Peyer's patch (tissue), 4 donors: ENCODE measurements around the gene PDXP. TPM values are rescaled to one million over a fixed set of nuclear protein-coding genes. Genes with fewer than 3 reads are reported as not detected.

Experiments
- DNase-seq, 3 donors: peaks; one replicate each; pipeline ENCODE4 v3.0.0-alpha.2; 2017 to 2019
- H3K27ac ChIP-seq, 4 donors: fragments of 200-600 bp; sonication (generic); one replicate each; pipeline ENCODE4 v1.5.1; 2016 to 2019
- H3K27me3 ChIP-seq, 2 donors: fragments of 200-600 bp; sonication (generic); one replicate each; pipeline ENCODE4 v1.5.1; 2019
- H3K36me3 ChIP-seq, 3 donors: fragments of 200-600 bp; sonication (generic); one replicate each; pipeline ENCODE4 v1.5.1; 2016 to 2019
- H3K4me1 ChIP-seq, 4 donors: fragments of 200-600 bp; sonication (generic); one replicate each; pipeline ENCODE4 v1.5.1; 2016 to 2019
- H3K4me3 ChIP-seq, 4 donors: fragments of 200-600 bp; sonication (generic); 1 replicate in 3 of 4; 2 replicates in 1 of 4; pipeline ENCODE4 v1.5.1; 2016 to 2019; ENCODE audit warnings: mild to moderate bottlenecking in 1 of 4
- H3K9me3 ChIP-seq, 4 donors: fragments of 200-600 bp; sonication (generic); one replicate each; pipeline ENCODE4 v1.5.1; 2016 to 2019; ENCODE audit warnings: mild to moderate bottlenecking in 1 of 4
- POLR2A ChIP-seq, 2 donors: fragments of 450-650 bp; IDR thresholded peaks; one replicate each; pipeline ENCODE4 v1.5.1; 2017; ENCODE audit warnings: antibody characterized with exemption in 2 of 2, mild to moderate bottlenecking in 2 of 2, moderate library complexity in 2 of 2
- total RNA-seq, 4 donors: library from RNA; depleted of rRNA; stranded (reverse); fragments of >200 nt; gene quantifications; one replicate each; pipeline ENCODE4 v1.1.0, GENCODE V29; 2016
- TF ChIP-seq, protein P1 (sequence below), 6 experiments: fragments of 450-650 bp in 4 of 6; fragments of 200-600 bp in 2 of 6; sonication (generic) in 1 of 6; IDR thresholded peaks; one replicate each; pipeline ENCODE4 v1.5.1; 2017 to 2019; ENCODE audit warnings: antibody characterized with exemption in 6 of 6, mild to moderate bottlenecking in 3 of 6, moderate library complexity in 1 of 6

Gene PDXP
- total RNA-seq, 4 donors from 2014 or later = 19.0 to 146 (median 111) TPM

DNA sequence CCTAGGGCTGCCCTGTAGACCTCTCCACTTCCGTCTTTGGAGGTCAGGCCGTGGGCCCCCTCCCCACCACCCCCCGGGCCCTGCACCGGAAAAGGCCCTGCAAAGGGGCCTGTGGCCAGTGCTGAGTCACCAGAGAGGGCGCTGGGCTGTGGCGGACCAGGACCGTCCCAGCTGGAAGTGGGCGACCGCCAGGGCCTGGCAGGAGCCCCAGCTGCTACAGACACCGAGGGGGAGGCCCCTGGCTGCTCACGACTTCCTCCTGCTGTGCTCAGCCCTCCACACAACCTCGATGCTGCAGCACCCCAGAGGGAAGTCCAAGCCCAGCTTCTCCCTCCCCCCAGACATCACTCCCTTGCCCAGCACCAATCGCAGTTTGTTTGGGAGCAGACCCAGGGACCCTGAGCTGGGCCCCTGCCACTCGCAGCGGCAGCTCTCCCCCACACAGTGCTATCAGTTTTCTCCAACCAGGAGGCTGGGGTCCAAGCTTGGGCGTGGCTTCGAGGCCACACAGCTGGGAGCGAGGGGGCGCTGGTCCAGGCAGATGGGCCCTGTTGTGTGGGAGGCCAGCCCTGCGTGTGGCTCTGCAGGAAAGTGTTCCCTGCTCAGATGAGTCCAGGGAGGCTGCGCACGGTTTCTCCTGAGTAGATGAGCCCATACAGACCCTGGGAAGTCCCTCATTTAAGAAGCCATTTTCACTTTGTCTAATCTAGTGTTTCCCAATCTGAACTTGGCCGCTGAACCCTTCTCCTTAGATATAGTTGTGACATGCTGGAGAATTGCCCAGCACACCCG is 24.7 kb upstream of the PDXP start:
- no peaks in the 10 kb centered on the region for H3K27me3 ChIP-seq
- peak overlapping the region in 3 of 4 donors; percentile 18 to 24 (median 23) for H3K4me3 ChIP-seq
- peak; percentile 72 to 93 (median 86) for DNase-seq
- H3K36me3 ChIP-seq = peaks cover 0 to 35% (median 0%) of the 10 kb centered on the region in 3 donors
- peaks cover 20 to 62% (median 54%) of the 10 kb centered on the region in 4 donors for H3K4me1 ChIP-seq
- H3K27ac ChIP-seq = peak overlapping the region; percentile 74 to 98 (median 88)
- H3K9me3 ChIP-seq = no peaks in the 10 kb centered on the region
- TF ChIP-seq, protein P1, sequence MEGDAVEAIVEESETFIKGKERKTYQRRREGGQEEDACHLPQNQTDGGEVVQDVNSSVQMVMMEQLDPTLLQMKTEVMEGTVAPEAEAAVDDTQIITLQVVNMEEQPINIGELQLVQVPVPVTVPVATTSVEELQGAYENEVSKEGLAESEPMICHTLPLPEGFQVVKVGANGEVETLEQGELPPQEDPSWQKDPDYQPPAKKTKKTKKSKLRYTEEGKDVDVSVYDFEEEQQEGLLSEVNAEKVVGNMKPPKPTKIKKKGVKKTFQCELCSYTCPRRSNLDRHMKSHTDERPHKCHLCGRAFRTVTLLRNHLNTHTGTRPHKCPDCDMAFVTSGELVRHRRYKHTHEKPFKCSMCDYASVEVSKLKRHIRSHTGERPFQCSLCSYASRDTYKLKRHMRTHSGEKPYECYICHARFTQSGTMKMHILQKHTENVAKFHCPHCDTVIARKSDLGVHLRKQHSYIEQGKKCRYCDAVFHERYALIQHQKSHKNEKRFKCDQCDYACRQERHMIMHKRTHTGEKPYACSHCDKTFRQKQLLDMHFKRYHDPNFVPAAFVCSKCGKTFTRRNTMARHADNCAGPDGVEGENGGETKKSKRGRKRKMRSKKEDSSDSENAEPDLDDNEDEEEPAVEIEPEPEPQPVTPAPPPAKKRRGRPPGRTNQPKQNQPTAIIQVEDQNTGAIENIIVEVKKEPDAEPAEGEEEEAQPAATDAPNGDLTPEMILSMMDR (IDR thresholded peaks at IDR 0.05) = peak in 3 of 6 experiments; percentile 5 to 12 (median 7)
- no peak for TF ChIP-seq POLR2A (IDR thresholded peaks at IDR 0.05)

DNA sequence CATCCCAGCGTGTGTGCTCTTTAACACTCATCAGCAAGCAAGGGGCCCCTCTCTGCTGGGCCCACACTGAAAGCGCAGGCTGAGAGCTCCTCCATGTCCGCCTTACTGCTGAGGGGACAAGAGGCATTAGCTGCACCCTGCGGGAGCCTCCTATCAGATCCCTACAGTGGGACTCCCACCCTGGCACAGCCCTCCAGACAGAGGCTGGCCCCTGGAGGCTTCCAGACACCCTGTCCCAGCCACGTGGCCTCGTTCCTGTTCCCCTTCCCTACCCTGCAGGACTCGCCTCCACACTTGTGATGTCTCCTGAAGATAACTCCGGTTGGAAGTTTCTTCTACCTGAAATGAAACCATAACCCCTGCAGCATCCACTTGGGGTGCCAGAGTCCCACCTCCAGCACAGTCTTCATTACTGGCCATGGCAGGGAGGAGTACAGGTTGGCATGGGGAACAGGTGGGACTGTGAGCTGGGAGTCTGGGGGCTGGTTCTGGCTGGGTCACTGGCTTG is 24.1 kb upstream of the PDXP start:
- H3K36me3 ChIP-seq = peaks cover 0 to 28% (median 0%) of the 10 kb centered on the region in 3 donors
- H3K27ac ChIP-seq = peak overlapping the region; percentile 74 to 98 (median 88)
- TF ChIP-seq POLR2A (IDR thresholded peaks at IDR 0.05) = no peak
- TF ChIP-seq, protein P1 (IDR thresholded peaks at IDR 0.05) = peak in 4 of 6 experiments; percentile 19 to 52 (median 42)
- H3K4me1 ChIP-seq = peaks cover 20 to 66% (median 56%) of the 10 kb centered on the region in 4 donors
- H3K9me3 ChIP-seq = no peaks in the 10 kb centered on the region
- H3K4me3 ChIP-seq = peak overlapping the region in 2 of 4 donors; percentile 23 to 24
- DNase-seq = peak in 1 of 3 donors; percentile 60
- no peaks in the 10 kb centered on the region for H3K27me3 ChIP-seq

DNA sequence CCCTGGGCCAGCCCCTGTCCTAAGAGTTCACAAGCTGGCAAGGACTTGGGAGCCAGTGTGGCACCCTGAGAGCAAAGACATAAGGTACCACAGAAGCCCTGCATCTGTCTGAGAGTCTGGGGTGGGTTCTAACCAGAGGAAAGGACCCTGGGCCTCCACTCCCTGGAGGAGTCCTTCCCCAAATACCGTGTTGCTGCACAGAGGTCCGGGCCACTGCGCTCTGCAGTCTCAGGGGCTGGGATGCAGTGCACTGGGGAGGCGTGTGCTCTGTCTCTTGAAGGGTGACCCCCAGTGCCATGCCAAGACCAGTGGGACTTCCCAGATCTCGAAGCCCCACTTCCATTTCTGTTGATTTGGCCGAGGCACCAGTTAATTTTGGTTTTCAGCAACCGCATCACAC is 23.4 kb upstream of the PDXP start:
- no peak for DNase-seq
- peaks cover 0 to 21% (median 0%) of the 10 kb centered on the region in 3 donors for H3K36me3 ChIP-seq
- H3K27ac ChIP-seq = peak overlapping the region; percentile 74 to 98 (median 88)
- H3K4me1 ChIP-seq = peaks cover 20 to 66% (median 56%) of the 10 kb centered on the region in 4 donors
- H3K27me3 ChIP-seq = no peaks in the 10 kb centered on the region
- H3K4me3 ChIP-seq = no peak overlapping the region
- H3K9me3 ChIP-seq = no peaks in the 10 kb centered on the region
- TF ChIP-seq, protein P1 (IDR thresholded peaks at IDR 0.05) = no peak
- no peak for TF ChIP-seq POLR2A (IDR thresholded peaks at IDR 0.05)

GRCh38 chr22:37636186-37636948 is 22.2 kb upstream of the PDXP start:
- peaks cover 20 to 73% (median 61%) of the 10 kb centered on the region in 4 donors for H3K4me1 ChIP-seq
- H3K27ac ChIP-seq = peak overlapping the region; percentile 87 to 98 (median 94)
- no peaks in the 10 kb centered on the region for H3K27me3 ChIP-seq
- no peaks in the 10 kb centered on the region for H3K9me3 ChIP-seq
- DNase-seq = peak in 2 of 3 donors; percentile 68 to 82
- H3K4me3 ChIP-seq = no peak overlapping the region
- peaks cover 0 to 14% (median 0%) of the 10 kb centered on the region in 3 donors for H3K36me3 ChIP-seq
- TF ChIP-seq, protein P1 (IDR thresholded peaks at IDR 0.05) = peak in 4 of 6 experiments; percentile 12 to 32 (median 28)
- TF ChIP-seq POLR2A (IDR thresholded peaks at IDR 0.05) = peak in 1 of 2 donors; percentile 13

DNA sequence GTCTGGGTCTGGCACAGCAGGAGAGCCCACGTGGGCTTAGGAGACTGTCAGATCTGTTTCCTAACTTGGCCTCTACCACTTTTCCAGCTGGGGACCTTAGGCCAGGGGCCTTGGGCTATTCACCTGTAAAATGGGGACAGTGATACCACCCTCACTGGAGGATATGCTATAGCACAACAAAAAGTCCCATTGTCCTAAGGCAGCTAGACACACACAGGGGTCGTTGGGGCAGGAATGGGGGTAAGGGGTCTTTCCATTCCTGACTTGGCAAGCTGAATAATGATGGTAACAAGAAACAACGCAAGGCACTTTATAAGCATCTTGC is 21.6 kb upstream of the PDXP start:
- H3K9me3 ChIP-seq = no peaks in the 10 kb centered on the region
- peak overlapping the region; percentile 87 to 98 (median 94) for H3K27ac ChIP-seq
- H3K27me3 ChIP-seq = no peaks in the 10 kb centered on the region
- TF ChIP-seq, protein P1 (IDR thresholded peaks at IDR 0.05) = no peak
- TF ChIP-seq POLR2A (IDR thresholded peaks at IDR 0.05) = no peak
- no peak overlapping the region for H3K4me3 ChIP-seq
- peaks cover 22 to 75% (median 62%) of the 10 kb centered on the region in 4 donors for H3K4me1 ChIP-seq
- DNase-seq = no peak
- H3K36me3 ChIP-seq = peaks cover 0 to 9% (median 0%) of the 10 kb centered on the region in 3 donors
